Measurements from ENCODE around the gene AMZ1.
A peak's percentile ranks its signal among the peaks of the same experiment; 100 is the strongest.
"Not testable (repeated sequence)": the region's sequence is repeated elsewhere in the genome, so short reads cannot be mapped to it uniquely, and the experiment has no call there.

AMZ1 gene

DNA sequence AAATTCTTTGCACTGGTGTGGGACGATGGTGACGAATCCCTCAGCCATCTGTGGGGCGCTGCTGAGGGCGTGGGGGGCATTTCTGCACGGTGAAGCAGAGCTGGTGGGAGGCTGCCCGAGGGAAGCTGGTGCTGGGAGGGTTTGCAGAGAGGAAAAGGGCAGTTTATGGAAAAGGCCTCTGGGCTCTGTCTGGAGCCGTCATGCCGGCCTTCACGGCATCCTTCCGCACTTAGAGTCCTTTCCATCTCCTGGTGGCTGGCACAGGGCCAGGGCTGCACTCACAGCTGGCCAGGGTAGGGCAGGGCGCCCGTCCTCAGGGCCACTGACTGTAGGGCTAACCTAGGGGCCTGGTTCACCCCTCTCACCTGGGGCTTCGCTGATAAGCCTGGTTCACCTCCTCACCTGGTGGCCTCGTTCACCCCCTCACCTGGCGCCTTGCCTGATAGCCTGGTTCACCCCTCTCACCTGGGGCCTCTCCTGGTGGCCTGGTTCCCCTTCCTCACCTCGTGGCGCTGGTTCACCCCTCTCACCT is 598 bp upstream of the AMZ1 start:
- H3K27me3 ChIP-seq (ENCODE audit: low read depth, low read length): peaks cover 29% of the 10 kb centered on the region

DNA sequence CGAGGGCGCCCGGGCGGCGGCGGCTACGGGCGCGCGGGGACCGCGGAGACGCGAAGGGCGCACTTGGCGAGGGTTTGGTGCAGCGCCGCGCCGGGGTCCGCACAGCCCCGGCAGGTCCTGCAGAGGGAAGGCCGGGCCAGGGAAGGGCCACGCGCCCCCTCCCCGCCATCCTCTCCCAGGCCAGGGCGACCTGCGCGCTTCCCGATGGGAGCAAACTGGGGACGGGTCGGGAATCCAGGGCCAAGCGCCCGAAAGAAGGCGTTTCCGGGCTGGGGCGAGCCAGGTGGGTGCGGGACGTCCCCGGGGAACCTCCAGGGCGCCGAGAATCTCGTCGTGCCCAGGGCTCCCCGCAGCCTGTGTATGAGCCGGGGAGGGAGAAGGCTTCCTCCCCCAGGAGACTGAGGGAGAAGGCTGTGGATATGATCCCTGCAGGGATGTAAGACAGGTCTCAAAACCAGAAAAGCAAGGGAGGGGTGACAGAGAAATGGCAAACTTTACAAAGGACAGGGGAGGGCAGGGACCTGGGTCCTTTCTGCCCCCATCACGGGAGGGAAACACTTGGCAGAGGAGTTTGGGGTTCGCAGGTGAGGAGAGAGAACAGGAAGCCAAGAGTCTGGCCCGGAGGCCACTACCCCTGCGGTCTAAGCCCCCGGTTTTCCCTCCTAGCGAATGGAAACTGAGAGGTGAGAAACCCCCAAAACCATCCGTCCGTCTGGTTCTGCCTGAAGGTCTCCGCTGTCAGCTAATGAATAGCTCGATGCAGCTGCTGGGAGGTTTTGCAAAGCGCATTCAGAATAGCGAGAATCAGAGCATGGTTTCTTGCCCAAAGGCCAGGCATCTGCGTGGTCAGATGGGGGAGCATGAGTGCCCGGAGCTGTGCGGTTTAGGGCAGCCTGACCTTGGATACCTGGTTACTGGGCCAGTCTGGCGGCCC is 674 bp downstream of the AMZ1 start:
- Histone ChIP-seq H3K36me3 (ENCODE audit: control insufficient read depth in 1 of 2, insufficient read depth in 2 of 2, low read length in 2 of 2) (no peaks in the 10 kb centered on the region), H3K4me1 (ENCODE audit: control insufficient read depth in 1 of 2, insufficient read depth in 2 of 2, low read length in 2 of 2) (peaks cover 0 to 21% of the 10 kb centered on the region in 2 donors), H3K4me3 (ENCODE audit: low read depth in 1 of 2, low read length in 2 of 2) (peak overlapping the region in 1 of 2 donors; percentile 49), H3K27me3 (ENCODE audit: low read depth, low read length) (peaks cover 29% of the 10 kb centered on the region), H3K9me3 (ENCODE audit: control insufficient read depth in 1 of 2, low read length in 2 of 2) (no peaks in the 10 kb centered on the region), H3K27ac (ENCODE audit: low read length) (no peak overlapping the region)

More for the DNA sequence above, 598 bp upstream of the AMZ1 start:
- H3K27ac ChIP-seq (ENCODE audit: low read length): no peak overlapping the region
- H3K9me3 ChIP-seq (ENCODE audit: control insufficient read depth in 1 of 2, low read length in 2 of 2): no peaks in the 10 kb centered on the region
- H3K4me3 ChIP-seq (ENCODE audit: low read depth in 1 of 2, low read length in 2 of 2): peak overlapping the region in 1 of 2 donors; percentile 49
- peaks cover 0 to 21% of the 10 kb centered on the region in 2 donors for H3K4me1 ChIP-seq (ENCODE audit: control insufficient read depth in 1 of 2, insufficient read depth in 2 of 2, low read length in 2 of 2)
- H3K36me3 ChIP-seq (ENCODE audit: control insufficient read depth in 1 of 2, insufficient read depth in 2 of 2, low read length in 2 of 2): no peaks in the 10 kb centered on the region

DNA sequence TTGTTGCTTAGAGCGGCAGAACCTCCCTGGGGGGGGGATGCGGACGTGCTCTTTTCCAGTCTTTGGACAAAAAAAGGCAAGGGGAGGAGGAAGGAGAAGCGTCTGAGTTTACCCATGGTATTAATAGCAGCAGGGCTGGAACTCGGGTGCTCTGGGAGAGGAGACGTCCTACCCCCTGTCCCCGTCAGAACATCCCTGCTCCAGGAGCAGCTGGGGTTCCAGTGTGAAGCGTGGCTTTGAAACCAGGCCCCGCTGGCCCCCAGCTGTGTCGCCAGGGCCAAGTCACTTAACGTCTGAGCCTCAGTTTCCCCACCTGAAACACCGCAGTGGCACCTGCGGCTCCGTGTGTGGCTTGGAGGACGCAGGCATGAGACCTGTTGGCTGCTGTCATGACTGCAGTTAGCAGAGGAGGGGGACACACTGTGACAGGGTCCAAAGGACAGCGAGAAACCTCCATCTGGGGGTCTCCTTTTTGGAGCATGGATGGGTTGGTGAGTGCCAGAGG is 1.4 kb downstream of the AMZ1 start:
- H3K4me3 ChIP-seq (ENCODE audit: low read depth in 1 of 2, low read length in 2 of 2): no peak overlapping the region
- H3K9me3 ChIP-seq (ENCODE audit: control insufficient read depth in 1 of 2, low read length in 2 of 2): no peaks in the 10 kb centered on the region
- H3K27ac ChIP-seq (ENCODE audit: low read length): no peak overlapping the region
- peaks cover 29% of the 10 kb centered on the region for H3K27me3 ChIP-seq (ENCODE audit: low read depth, low read length)
- peaks cover 0 to 21% of the 10 kb centered on the region in 2 donors for H3K4me1 ChIP-seq (ENCODE audit: control insufficient read depth in 1 of 2, insufficient read depth in 2 of 2, low read length in 2 of 2)
- no peaks in the 10 kb centered on the region for H3K36me3 ChIP-seq (ENCODE audit: control insufficient read depth in 1 of 2, insufficient read depth in 2 of 2, low read length in 2 of 2)

DNA sequence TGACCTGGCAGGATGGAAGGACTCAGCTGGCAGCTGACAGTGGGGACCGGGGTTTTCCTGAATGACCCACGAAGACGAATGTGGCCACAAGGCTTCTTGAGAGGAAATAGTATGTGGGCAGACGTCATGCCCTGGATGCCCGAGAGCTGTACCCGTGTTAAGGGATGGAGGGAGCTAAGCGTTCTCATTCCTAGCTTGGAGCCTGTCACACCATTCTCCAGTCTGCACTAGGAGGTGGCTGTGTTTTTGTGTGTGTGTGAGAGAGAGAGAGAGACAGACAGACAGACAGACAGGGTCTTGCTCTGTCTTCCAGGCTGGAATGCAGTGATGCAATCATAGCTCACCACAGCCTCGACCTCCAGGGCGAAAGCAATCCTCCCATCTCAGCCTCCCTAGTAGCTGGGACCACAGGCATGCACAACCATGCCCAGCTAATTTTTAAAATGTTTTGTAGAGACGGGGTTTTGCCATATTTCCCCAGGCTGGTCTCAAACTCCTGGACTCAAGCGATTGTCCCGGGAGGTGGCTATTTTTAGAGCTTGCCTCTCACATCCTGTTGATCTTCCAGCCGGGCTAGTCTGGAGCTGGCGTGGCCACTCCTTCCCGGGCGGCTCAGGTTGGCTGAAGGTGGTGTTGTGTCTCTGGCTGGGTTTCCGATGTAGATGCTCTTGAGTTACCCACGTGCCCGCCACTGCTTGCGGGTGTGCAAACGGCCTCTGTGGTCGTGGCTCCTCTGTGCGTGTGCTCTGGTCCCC is 2.1 kb downstream of the AMZ1 start:
- Histone ChIP-seq H3K27me3 (ENCODE audit: low read depth, low read length) (peaks cover 29% of the 10 kb centered on the region), H3K36me3 (ENCODE audit: control insufficient read depth in 1 of 2, insufficient read depth in 2 of 2, low read length in 2 of 2) (no peaks in the 10 kb centered on the region), H3K9me3 (ENCODE audit: control insufficient read depth in 1 of 2, low read length in 2 of 2) (no peaks in the 10 kb centered on the region), H3K27ac (ENCODE audit: low read length) (no peak overlapping the region), H3K4me3 (ENCODE audit: low read depth in 1 of 2, low read length in 2 of 2) (no peak overlapping the region), H3K4me1 (ENCODE audit: control insufficient read depth in 1 of 2, insufficient read depth in 2 of 2, low read length in 2 of 2) (peaks cover 0 to 21% of the 10 kb centered on the region in 2 donors)

DNA sequence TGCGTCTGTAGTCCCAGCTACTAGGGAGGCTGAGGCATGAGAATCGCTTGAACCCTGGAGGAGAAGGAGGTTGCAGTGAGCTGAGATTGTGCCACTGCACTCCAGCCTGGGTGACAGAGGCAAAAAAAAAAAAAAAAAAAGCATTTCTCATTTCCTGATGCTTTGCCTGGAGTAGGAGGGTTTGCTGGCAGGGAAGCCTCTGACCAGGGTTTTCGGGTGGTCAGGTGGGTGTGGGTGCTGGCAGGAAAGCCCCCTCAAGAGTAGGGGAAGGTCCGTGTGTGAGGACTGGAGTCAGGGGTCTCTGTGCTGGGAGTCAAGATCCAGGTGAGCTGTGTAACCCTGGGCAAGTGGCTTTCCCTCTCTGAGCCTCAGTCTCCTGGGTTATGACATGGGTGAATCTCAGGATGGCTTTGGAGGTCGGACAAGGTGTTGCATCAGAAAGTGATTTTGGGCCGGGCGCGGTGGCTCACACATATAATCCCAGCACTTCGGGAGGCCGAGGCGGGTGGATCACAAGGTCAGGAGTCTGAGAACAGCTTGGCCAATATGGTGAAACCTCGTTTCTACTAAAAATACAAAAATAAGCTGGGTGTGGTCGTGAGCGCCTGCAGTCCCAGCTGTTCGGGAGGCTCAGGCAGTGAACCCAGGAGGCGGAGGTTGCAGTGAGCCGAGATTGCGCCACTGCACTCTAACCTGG is 3.2 kb downstream of the AMZ1 start:
- Histone ChIP-seq H3K27me3 (ENCODE audit: low read depth, low read length) (peaks cover 26% of the 10 kb centered on the region), H3K36me3 (ENCODE audit: control insufficient read depth in 1 of 2, insufficient read depth in 2 of 2, low read length in 2 of 2) (no peaks in the 10 kb centered on the region), H3K27ac (ENCODE audit: low read length) (no peak overlapping the region), H3K9me3 (ENCODE audit: control insufficient read depth in 1 of 2, low read length in 2 of 2) (no peaks in the 10 kb centered on the region), H3K4me3 (ENCODE audit: low read depth in 1 of 2, low read length in 2 of 2) (no peak overlapping the region), H3K4me1 (ENCODE audit: control insufficient read depth in 1 of 2, insufficient read depth in 2 of 2, low read length in 2 of 2) (peaks cover 0 to 21% of the 10 kb centered on the region in 2 donors)

DNA sequence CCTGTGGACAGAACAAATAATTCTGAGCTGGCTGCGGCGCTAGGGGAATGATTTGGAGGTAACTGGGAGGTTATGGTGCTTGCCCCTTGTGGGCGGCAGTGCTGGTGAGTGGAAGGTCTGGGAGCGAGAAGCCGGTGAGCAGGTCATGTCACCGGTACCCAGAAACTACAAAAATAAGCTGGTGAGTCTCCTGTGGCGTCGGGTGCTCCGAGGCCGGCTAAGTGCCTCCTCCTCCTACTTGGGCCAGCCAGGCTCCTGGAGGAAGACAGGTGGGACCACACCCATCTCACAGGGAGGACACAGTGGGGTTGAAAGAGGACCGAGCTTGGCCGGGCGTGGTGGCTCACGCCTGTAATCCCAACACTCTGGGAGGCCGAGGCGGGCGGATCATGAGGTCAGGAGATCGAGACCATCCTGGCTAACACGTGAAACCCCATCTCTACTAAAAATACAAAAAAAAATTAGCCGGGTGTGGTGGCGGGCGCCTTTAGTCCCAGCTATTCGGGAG is 4.0 kb downstream of the AMZ1 start:
- not testable (repeated sequence) for H3K4me3 ChIP-seq (ENCODE audit: low read depth in 1 of 2, low read length in 2 of 2); H3K9me3 ChIP-seq (ENCODE audit: control insufficient read depth in 1 of 2, low read length in 2 of 2); H3K36me3 ChIP-seq (ENCODE audit: control insufficient read depth in 1 of 2, insufficient read depth in 2 of 2, low read length in 2 of 2); H3K27ac ChIP-seq (ENCODE audit: low read length)
- peaks cover 23% of the 10 kb centered on the region for H3K27me3 ChIP-seq (ENCODE audit: low read depth, low read length)
- H3K4me1 ChIP-seq (ENCODE audit: control insufficient read depth in 1 of 2, insufficient read depth in 2 of 2, low read length in 2 of 2): peaks cover 0 to 21% of the 10 kb centered on the region in 2 donors

DNA sequence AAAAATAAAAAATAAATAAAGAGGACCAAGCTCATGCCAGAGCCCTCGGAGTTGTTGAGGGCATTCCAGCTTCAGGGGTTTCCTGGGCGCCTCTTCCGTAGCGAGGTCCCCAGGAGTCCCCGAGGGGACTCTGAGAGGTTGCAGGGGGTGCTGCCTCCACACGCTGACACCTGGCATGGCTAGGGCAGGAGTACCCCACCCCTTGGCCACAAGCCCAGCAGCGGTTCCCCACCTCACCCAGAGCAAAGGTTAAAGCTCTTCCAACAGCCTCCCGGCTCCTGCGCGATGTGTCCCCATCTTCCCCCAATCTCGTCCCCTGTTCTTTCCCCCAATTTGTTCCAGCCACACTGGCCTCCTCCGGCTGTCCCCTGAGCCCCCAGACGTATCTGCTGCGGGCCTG is 4.5 kb downstream of the AMZ1 start:
- peaks cover 17% of the 10 kb centered on the region for H3K27me3 ChIP-seq (ENCODE audit: low read depth, low read length)
- peaks cover 0 to 17% of the 10 kb centered on the region in 2 donors for H3K4me1 ChIP-seq (ENCODE audit: control insufficient read depth in 1 of 2, insufficient read depth in 2 of 2, low read length in 2 of 2)
- H3K27ac ChIP-seq (ENCODE audit: low read length): no peak overlapping the region
- H3K36me3 ChIP-seq (ENCODE audit: control insufficient read depth in 1 of 2, insufficient read depth in 2 of 2, low read length in 2 of 2): no peaks in the 10 kb centered on the region
- no peaks in the 10 kb centered on the region for H3K9me3 ChIP-seq (ENCODE audit: control insufficient read depth in 1 of 2, low read length in 2 of 2)
- no peak overlapping the region for H3K4me3 ChIP-seq (ENCODE audit: low read depth in 1 of 2, low read length in 2 of 2)

DNA sequence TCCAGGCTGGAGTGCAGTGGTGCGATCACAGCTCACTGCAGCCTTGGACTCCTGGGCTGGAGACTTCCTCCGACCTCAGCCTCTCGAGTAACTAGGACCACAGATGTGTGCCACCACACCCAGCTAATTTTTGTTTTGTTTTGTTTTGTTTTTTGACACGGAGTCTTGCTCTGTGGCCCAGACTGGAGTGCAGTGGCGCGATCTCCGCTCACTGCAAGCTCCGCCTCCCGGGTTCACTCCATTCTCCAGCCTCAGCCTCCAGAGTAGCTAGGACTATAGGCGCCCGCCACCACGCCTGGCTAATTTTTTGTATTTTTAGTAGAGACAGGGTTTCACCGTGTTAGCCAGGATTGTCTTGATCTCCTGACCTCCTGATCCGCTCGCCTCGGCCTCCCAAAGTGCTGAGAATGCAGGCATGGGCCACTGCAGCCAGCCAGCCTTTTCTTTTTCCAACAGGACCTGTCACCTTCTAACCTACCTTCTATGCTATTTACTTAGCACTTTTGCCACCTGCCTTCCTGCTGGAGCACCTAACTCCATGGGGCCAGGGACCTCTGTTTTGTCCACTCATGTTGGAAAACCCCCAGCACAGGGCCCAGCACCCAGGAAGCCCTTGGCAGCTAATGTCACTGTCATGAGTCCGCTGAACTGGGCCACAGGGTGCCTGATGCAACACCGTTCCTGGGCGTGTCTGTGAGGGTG is 5.6 kb downstream of the AMZ1 start:
- not testable (repeated sequence) for H3K36me3 ChIP-seq (ENCODE audit: control insufficient read depth in 1 of 2, insufficient read depth in 2 of 2, low read length in 2 of 2); H3K9me3 ChIP-seq (ENCODE audit: control insufficient read depth in 1 of 2, low read length in 2 of 2); H3K27me3 ChIP-seq (ENCODE audit: low read depth, low read length); H3K4me3 ChIP-seq (ENCODE audit: low read depth in 1 of 2, low read length in 2 of 2); H3K4me1 ChIP-seq (ENCODE audit: control insufficient read depth in 1 of 2, insufficient read depth in 2 of 2, low read length in 2 of 2); H3K27ac ChIP-seq (ENCODE audit: low read length)

DNA sequence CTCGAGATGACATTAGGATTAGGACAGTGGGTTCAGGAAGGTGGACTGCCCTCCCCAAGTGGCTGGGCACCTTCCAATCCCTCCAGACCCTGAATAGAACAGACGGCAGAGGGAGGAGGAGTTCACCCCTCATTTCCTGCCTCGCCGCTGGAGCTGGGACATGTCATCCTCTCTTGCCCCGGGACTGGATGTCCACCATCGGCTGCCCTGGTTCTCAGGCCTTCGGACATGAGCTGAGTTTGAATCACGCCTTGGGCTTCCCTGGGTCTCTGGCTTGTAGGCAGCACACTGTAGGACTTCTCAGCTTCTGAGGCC is 6.1 kb downstream of the AMZ1 start:
- H3K36me3 ChIP-seq (ENCODE audit: control insufficient read depth in 1 of 2, insufficient read depth in 2 of 2, low read length in 2 of 2); H3K9me3 ChIP-seq (ENCODE audit: control insufficient read depth in 1 of 2, low read length in 2 of 2): not testable (repeated sequence)

DNA sequence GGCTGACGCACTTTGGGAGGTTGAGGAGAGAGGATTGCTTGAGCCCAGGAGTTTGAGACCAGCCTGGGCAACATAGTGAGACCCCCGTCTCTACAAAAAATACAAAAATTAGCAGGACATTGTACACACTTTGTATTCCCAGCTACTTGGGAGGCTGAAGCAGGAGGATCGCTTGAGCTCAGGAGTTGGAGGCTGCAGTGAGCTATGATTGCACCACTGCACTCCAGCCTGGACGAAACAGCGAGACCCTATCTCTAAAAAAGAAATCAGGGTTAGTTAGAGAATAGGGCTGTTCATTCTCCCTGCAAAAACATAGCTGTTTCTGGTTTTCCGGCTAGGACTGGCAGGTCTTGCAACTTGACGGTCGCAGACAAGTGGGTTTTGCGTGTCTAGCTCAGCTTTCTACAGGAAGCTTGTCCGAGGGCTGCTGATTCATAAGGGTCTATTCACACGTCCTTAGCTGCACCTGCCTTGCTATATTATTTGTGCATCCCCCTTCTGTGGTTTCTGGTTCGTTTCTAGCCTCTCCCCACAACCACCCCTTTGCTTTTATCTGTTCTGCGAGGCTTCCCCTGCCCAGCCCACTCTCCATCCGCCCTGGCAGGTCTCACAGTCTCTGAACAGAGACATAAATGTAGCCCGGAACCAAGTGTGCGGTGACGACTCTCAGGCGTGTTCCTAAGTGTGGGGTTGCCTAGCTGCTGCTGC is 10.7 kb downstream of the AMZ1 start:
- Histone ChIP-seq H3K36me3 (ENCODE audit: control insufficient read depth in 1 of 2, insufficient read depth in 2 of 2, low read length in 2 of 2) (no peaks in the 10 kb centered on the region), H3K27ac (ENCODE audit: low read length) (no peak overlapping the region), H3K4me1 (ENCODE audit: control insufficient read depth in 1 of 2, insufficient read depth in 2 of 2, low read length in 2 of 2) (no peaks in the 10 kb centered on the region), H3K4me3 (ENCODE audit: low read depth in 1 of 2, low read length in 2 of 2) (no peak overlapping the region), H3K27me3 (ENCODE audit: low read depth, low read length) (no peaks in the 10 kb centered on the region), H3K9me3 (ENCODE audit: control insufficient read depth in 1 of 2, low read length in 2 of 2) (no peaks in the 10 kb centered on the region)

More for the DNA sequence above, 6.1 kb downstream of the AMZ1 start:
- not testable (repeated sequence) for H3K27ac ChIP-seq (ENCODE audit: low read length); H3K4me3 ChIP-seq (ENCODE audit: low read depth in 1 of 2, low read length in 2 of 2); H3K27me3 ChIP-seq (ENCODE audit: low read depth, low read length); H3K4me1 ChIP-seq (ENCODE audit: control insufficient read depth in 1 of 2, insufficient read depth in 2 of 2, low read length in 2 of 2)

Measured in muscle layer of duodenum (tissue), 2 donors.